IMR-90 (cell line): Measurements from ENCODE around the gene BCL11A. TPM values are rescaled to one million over a fixed set of nuclear protein-coding genes. Genes with fewer than 3 reads are reported as not detected.

Experiments used
- ATAC-seq: fragments of 200-7000 bp; cut with Tn5 transposase; 2 replicates; pipeline ENCODE4 v1.9.1; 2020; ENCODE audit warnings: low read depth, mild to moderate bottlenecking, moderate library complexity
- BruUV-seq: library from RNA; stranded (reverse); fragments of 400-500 nt; replicated peaks from 2 replicates; lab custom pipeline; 2021; lab: Mats Ljungman, UMichigan
- CTCF ChIA-PET: fragments of 300-600 bp; formaldehyde crosslinking; extraction: SDS; loops from one replicate; lab custom pipeline; 2021; ENCODE audit warnings: antibody characterized with exemption; lab: Yijun Ruan, JAX
- POLR2A ChIA-PET: fragments of 300-600 bp; sonication (Branson Sonifier 250); formaldehyde crosslinking; loops from one replicate; lab custom pipeline; 2022; ENCODE audit warnings: antibody characterized with exemption; ENCODE audit not compliant: unreplicated experiment; lab: Charles Lee
- DNase-seq: peaks from one replicate; pipeline ENCODE4 v3.0.0; 2013
- H2AFZ ChIP-seq: replicated peaks from 2 replicates; pipeline ENCODE3; 2013; ENCODE audit warnings: low read length, mild to moderate bottlenecking; ENCODE audit not compliant: poor library complexity
- H2AK5ac ChIP-seq: 2 replicates; pipeline ENCODE4 v1.6.1; 2013; ENCODE audit warnings: low read depth, low read length, inconsistent platforms
- H2AK9ac ChIP-seq: replicated peaks from 2 replicates; pipeline ENCODE3; 2013; ENCODE audit warnings: mild to moderate bottlenecking, low read depth, low read length, moderate library complexity; ENCODE audit not compliant: poor library complexity
- H2BK120ac ChIP-seq: 2 replicates; pipeline ENCODE4 v1.6.1; 2013; ENCODE audit warnings: low read depth, low read length, inconsistent platforms
- H2BK15ac ChIP-seq: 3 replicates; pipeline ENCODE4 v1.6.1; 2013; ENCODE audit warnings: low read depth, low read length, inconsistent platforms
- H2BK20ac ChIP-seq: 2 replicates; pipeline ENCODE4 v1.6.1; 2013; ENCODE audit warnings: low read depth, mild to moderate bottlenecking, inconsistent platforms, low read length, moderate library complexity
- H2BK5ac ChIP-seq: 2 replicates; pipeline ENCODE4 v1.6.1; 2013; ENCODE audit warnings: mild to moderate bottlenecking, low read depth, low read length, inconsistent platforms; ENCODE audit not compliant: poor library complexity, severe bottlenecking
- H3K14ac ChIP-seq: replicated peaks from 2 replicates; pipeline ENCODE4 v1.6.1; 2013; ENCODE audit warnings: low read depth, low read length, inconsistent platforms
- H3K18ac ChIP-seq: 2 replicates; pipeline ENCODE4 v1.6.1; 2013; ENCODE audit warnings: low read depth, low read length, control low read depth
- H3K23ac ChIP-seq: 2 replicates; pipeline ENCODE4 v1.6.1; 2013; ENCODE audit warnings: low read depth, low read length, inconsistent platforms
- H3K27ac ChIP-seq: 2 replicates; pipeline ENCODE4 v1.5.1; 2013; ENCODE audit warnings: mild to moderate bottlenecking, control low read depth, low read length; ENCODE audit not compliant: insufficient read depth
- H3K27me3 ChIP-seq: 2 replicates; pipeline ENCODE4 v1.6.1; 2013; ENCODE audit warnings: low read length; ENCODE audit not compliant: control insufficient read depth, insufficient read depth
- H3K36me3 ChIP-seq: 2 replicates; pipeline ENCODE4 v1.6.1; 2013; ENCODE audit warnings: low read length, mixed read lengths; ENCODE audit not compliant: control insufficient read depth, insufficient read depth
- H3K4ac ChIP-seq: 2 replicates; pipeline ENCODE4 v1.6.1; 2013; ENCODE audit warnings: low read depth, low read length, inconsistent platforms
- H3K4me1 ChIP-seq: 2 replicates; pipeline ENCODE4 v1.6.1; 2013; ENCODE audit warnings: low read length, mixed read lengths; ENCODE audit not compliant: control insufficient read depth, insufficient read depth
- H3K4me2 ChIP-seq: 2 replicates; pipeline ENCODE4 v1.6.1; 2013; ENCODE audit warnings: low read depth, mild to moderate bottlenecking, control low read depth, low read length, moderate library complexity
- H3K4me3 ChIP-seq: 2 replicates; pipeline ENCODE4 v1.5.1; 2013; ENCODE audit warnings: low read depth, mild to moderate bottlenecking, control low read depth, low read length, moderate library complexity; ENCODE audit not compliant: insufficient read depth
- H3K56ac ChIP-seq: 2 replicates; pipeline ENCODE4 v1.6.1; 2013; ENCODE audit warnings: low read length, inconsistent platforms; ENCODE audit not compliant: insufficient read depth; ENCODE audit errors: extremely low read depth
- H3K79me1 ChIP-seq, 2 experiments: 2 replicates each; pipeline ENCODE4 v1.6.1; 2013; ENCODE audit warnings: low read length in 2 of 2, inconsistent platforms in 1 of 2, low read depth in 1 of 2
- H3K9ac ChIP-seq: 2 replicates; pipeline ENCODE4 v1.6.1; 2013; ENCODE audit warnings: low read depth, low read length, control low read depth
- H3K9me1 ChIP-seq: 2 replicates; pipeline ENCODE4 v1.6.1; 2013; ENCODE audit warnings: low read length, inconsistent platforms; ENCODE audit not compliant: insufficient read depth
- H3K9me3 ChIP-seq: 2 replicates; pipeline ENCODE4 v1.6.1; 2013; ENCODE audit warnings: low read length; ENCODE audit not compliant: control insufficient read depth, insufficient read depth
- H4K20me1 ChIP-seq: 2 replicates; pipeline ENCODE4 v1.6.1; 2013; ENCODE audit warnings: low read length, inconsistent platforms; ENCODE audit not compliant: insufficient read depth
- H4K5ac ChIP-seq: 2 replicates; pipeline ENCODE4 v1.6.1; 2013; ENCODE audit warnings: mild to moderate bottlenecking, low read depth, low read length, control low read depth
- H4K8ac ChIP-seq, 2 experiments: 2 replicates each; pipeline ENCODE4 v1.6.1; 2013; ENCODE audit warnings: low read depth in 2 of 2, low read length in 2 of 2, control low read depth in 1 of 2, inconsistent platforms in 1 of 2
- H4K91ac ChIP-seq: 2 replicates; pipeline ENCODE4 v1.6.1; 2013; ENCODE audit warnings: low read depth, low read length, inconsistent platforms; ENCODE audit not compliant: insufficient read depth
- BHLHE40 ChIP-seq: fragments of 150-350 bp; IDR thresholded peaks from 2 replicates; pipeline ENCODE4 v1.6.1; 2016; ENCODE audit warnings: mild to moderate bottlenecking, low read depth, low read length
- CEBPB ChIP-seq: IDR thresholded peaks from 2 replicates; pipeline ENCODE4 v1.6.1; 2012; ENCODE audit warnings: low read depth, low read length, improper control_type of control experiment
- CHD1 ChIP-seq: IDR thresholded peaks from 2 replicates; pipeline ENCODE4 v1.6.1; 2012; ENCODE audit warnings: low read depth, low read length, improper control_type of control experiment
- CTCF ChIP-seq: conservative IDR thresholded peaks from 2 replicates; pipeline ENCODE4 v1.5.1; 2012; ENCODE audit warnings: mild to moderate bottlenecking, low read depth, low read length, improper control_type of control experiment
- MAFK ChIP-seq: IDR thresholded peaks from 2 replicates; pipeline ENCODE4 v1.6.1; 2012; ENCODE audit warnings: low read depth, low read length, improper control_type of control experiment
- MAZ ChIP-seq: IDR thresholded peaks from 2 replicates; pipeline ENCODE4 v1.6.1; 2012; ENCODE audit warnings: low read depth, mild to moderate bottlenecking, low read length, improper control_type of control experiment, moderate library complexity, borderline replicate concordance
- NFE2L2 ChIP-seq: fragments of 150-350 bp; IDR thresholded peaks from 2 replicates; pipeline ENCODE4 v1.6.1; 2016; ENCODE audit warnings: low read depth, mild to moderate bottlenecking, low read length
- RAD21 ChIP-seq: IDR thresholded peaks from 2 replicates; pipeline ENCODE4 v1.6.1; 2012; ENCODE audit warnings: low read length, improper control_type of control experiment
- RCOR1 ChIP-seq: IDR thresholded peaks from 2 replicates; pipeline ENCODE4 v1.6.1; 2012; ENCODE audit warnings: mild to moderate bottlenecking, low read length, improper control_type of control experiment; ENCODE audit not compliant: insufficient replicate concordance
- RFX5 ChIP-seq: IDR thresholded peaks from 2 replicates; pipeline ENCODE4 v1.8.0; 2012; ENCODE audit warnings: low read depth, mild to moderate bottlenecking, low read length, moderate library complexity
- SMC3 ChIP-seq: fragments of 150-350 bp; IDR thresholded peaks from 2 replicates; pipeline ENCODE4 v1.6.1; 2016; ENCODE audit warnings: low read depth, mild to moderate bottlenecking, antibody characterized with exemption, low read length, moderate library complexity
- WGBS, 2 experiments: methylation state at CpG; one replicate each; pipeline versions ENCODE4 v1.1.5 to v1.1.7; 2013; ENCODE audit warnings: missing lambda C conversion rate in 2 of 2; ENCODE audit not compliant: insufficient read length in 1 of 2; ENCODE audit errors: extremely low coverage in 2 of 2; 5-methylcytosine and 5-hydroxymethylcytosine counted together
- dilution Hi-C: fragments of 300-500 bp; cut with HindIII; formaldehyde crosslinking; loops from one replicate; pipeline ENCODE4 v1.14.3; 2018; ENCODE audit warnings: low sequenced_read_pairs; ENCODE audit not compliant: unreplicated experiment
- in situ Hi-C: fragments of 300-500 bp; cut with MboI; formaldehyde crosslinking; loops from 3 replicates; pipeline ENCODE4 v1.14.3; 2019; ENCODE audit warnings: low sequenced_read_pairs, inconsistent platforms, mixed read lengths
- intact Hi-C: fragments of 100-400 bp; cut with micrococcal nuclease; formaldehyde crosslinking; loops from 2 replicates; pipeline ENCODE4 v1.10.0; 2022
- polyA plus RNA-seq, 3 experiments: library from polyadenylated mRNA; depleted of rRNA; stranded (reverse); fragments of >200 nt; gene quantifications; 2 replicates each; pipeline ENCODE4 v1.2.3, GENCODE V29; 2012; ENCODE audit warnings: low replicate concordance in 1 of 3
- total RNA-seq: library from RNA; depleted of rRNA; stranded (reverse); fragments of >200 nt; gene quantifications from 2 replicates; pipeline ENCODE4 v1.2.3, GENCODE V29; 2012
- TF ChIP-seq, protein P1 (sequence below): fragments of 150-350 bp; IDR thresholded peaks from 2 replicates; pipeline ENCODE4 v1.6.1; 2017; ENCODE audit warnings: mild to moderate bottlenecking, antibody characterized with exemption, low read length, low read depth
- TF ChIP-seq, protein P2 (sequence below): fragments of 150-350 bp; IDR thresholded peaks from 2 replicates; pipeline ENCODE4 v1.6.1; 2016; ENCODE audit warnings: low read depth, mild to moderate bottlenecking, low read length, moderate library complexity, borderline replicate concordance

Gene BCL11A
- total and polyA plus RNA-seq, 2 of the 4 experiments (the other 2 are of a cell fraction): 1.0 to 1.1 TPM

DNA sequence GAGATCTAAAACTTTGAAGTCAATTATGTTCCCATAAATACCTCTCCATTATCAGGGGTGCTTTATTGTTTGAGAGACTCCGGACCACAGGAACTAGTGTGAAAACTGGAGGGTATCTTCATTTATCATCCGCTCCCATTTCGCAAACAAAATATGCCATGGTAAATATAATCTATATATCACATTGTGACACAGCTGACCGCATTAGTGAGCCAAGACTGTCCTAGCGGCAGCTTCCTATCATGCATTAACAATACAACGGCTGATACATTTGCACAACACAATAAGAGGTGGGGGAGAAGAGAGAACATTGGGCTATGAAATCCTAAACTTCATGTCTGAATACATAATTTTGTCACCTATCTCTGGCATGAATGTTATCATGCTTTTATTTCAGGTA lies 29.5 kb downstream of the BCL11A start:
- no peak overlapping the region for H4K91ac ChIP-seq
- H3K27ac ChIP-seq: no peak overlapping the region
- peaks cover 2% of the 10 kb centered on the region; the same call in 1 of the 2 replicates for H3K27me3 ChIP-seq
- dilution Hi-C loops (no loop called here), in situ Hi-C loops (no loop called here), intact Hi-C loops (no loop called here)
- no peaks in the 10 kb centered on the region for H4K20me1 ChIP-seq
- H3K79me1 ChIP-seq: no peaks in the 10 kb centered on the region
- no peak overlapping the region for H3K4ac ChIP-seq
- H2BK120ac ChIP-seq: no peak overlapping the region
- H3K9me3 ChIP-seq: no peaks in the 10 kb centered on the region
- no peak overlapping the region for H3K14ac ChIP-seq
- H2AFZ ChIP-seq: no peak overlapping the region
- no peak overlapping the region for H2BK20ac ChIP-seq
- no peak overlapping the region for H3K23ac ChIP-seq
- no peak overlapping the region for H2BK5ac ChIP-seq
- no peaks in the 10 kb centered on the region for H3K4me1 ChIP-seq
- no TSS peak for BruUV-seq
- ChIA-PET POLR2A (no interaction called here), CTCF (interaction anchor here (1.0 kb wide), 1 partner anchor 13 kb away, joined by 3 read pairs; no protein-coding TSS in a partner anchor)
- H3K18ac ChIP-seq: no peak overlapping the region
- H3K4me2 ChIP-seq: no peak overlapping the region
- no peak overlapping the region for H2AK5ac ChIP-seq
- no peak overlapping the region for H2AK9ac ChIP-seq
- DNase-seq (no peak), ATAC-seq (no peak)
- H2BK15ac ChIP-seq: no peak overlapping the region
- no peaks in the 10 kb centered on the region for H3K9me1 ChIP-seq
- WGBS, 2 experiments: no CpG with 5 or more reads among the region's 6 CpGs
- H4K5ac ChIP-seq: no peak overlapping the region
- TF ChIP-seq CEBPB: no peak
- TF ChIP-seq CTCF: no peak
- TF ChIP-seq SMC3: no peak
- TF ChIP-seq, protein P1, sequence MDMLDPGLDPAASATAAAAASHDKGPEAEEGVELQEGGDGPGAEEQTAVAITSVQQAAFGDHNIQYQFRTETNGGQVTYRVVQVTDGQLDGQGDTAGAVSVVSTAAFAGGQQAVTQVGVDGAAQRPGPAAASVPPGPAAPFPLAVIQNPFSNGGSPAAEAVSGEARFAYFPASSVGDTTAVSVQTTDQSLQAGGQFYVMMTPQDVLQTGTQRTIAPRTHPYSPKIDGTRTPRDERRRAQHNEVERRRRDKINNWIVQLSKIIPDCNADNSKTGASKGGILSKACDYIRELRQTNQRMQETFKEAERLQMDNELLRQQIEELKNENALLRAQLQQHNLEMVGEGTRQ: no peak
- TF ChIP-seq RAD21: no peak
- TF ChIP-seq BHLHE40: no peak
- TF ChIP-seq, protein P2, sequence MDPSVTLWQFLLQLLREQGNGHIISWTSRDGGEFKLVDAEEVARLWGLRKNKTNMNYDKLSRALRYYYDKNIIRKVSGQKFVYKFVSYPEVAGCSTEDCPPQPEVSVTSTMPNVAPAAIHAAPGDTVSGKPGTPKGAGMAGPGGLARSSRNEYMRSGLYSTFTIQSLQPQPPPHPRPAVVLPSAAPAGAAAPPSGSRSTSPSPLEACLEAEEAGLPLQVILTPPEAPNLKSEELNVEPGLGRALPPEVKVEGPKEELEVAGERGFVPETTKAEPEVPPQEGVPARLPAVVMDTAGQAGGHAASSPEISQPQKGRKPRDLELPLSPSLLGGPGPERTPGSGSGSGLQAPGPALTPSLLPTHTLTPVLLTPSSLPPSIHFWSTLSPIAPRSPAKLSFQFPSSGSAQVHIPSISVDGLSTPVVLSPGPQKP: no peak
- no peak for TF ChIP-seq MAZ
- TF ChIP-seq RCOR1: no peak
- no peak for TF ChIP-seq NFE2L2
- no peak for TF ChIP-seq RFX5
- no peak for TF ChIP-seq MAFK
- no peak for TF ChIP-seq CHD1
- no peaks in the 10 kb centered on the region for H3K36me3 ChIP-seq
- no peak overlapping the region for H3K4me3 ChIP-seq
- H3K9ac ChIP-seq: no peak overlapping the region
- no peak overlapping the region for H4K8ac ChIP-seq
- H3K56ac ChIP-seq: no peak overlapping the region
